HEK293T (cell line): ENCODE data around the gene NTF3.
A peak's percentile ranks its signal among the peaks of the same experiment; 100 is the strongest.

Experiments
- CTCF ChIA-PET: fragments of 350-600 bp; formaldehyde crosslinking; extraction: SDS; loops from one replicate; lab custom pipeline; 2021; ENCODE audit warnings: antibody characterized with exemption, inconsistent platforms; lab: Yijun Ruan, JAX
- POLR2A ChIA-PET: fragments of 350-600 bp; formaldehyde crosslinking; extraction: SDS; loops from one replicate; lab custom pipeline; 2020; ENCODE audit warnings: antibody characterized with exemption, inconsistent platforms; lab: Yijun Ruan, JAX
- DNase-seq: peaks from one replicate; pipeline ENCODE4 v3.0.0; 2012; ENCODE audit warnings: mixed read lengths; ENCODE audit errors: extremely low spot score
- ARNT ChIP-seq: fragments of 450-650 bp; IDR thresholded peaks from 2 replicates; pipeline ENCODE4 v1.6.1; 2017; ENCODE audit warnings: mild to moderate bottlenecking
- BHLHE40 ChIP-seq: fragments of 450-650 bp; IDR thresholded peaks from 2 replicates; pipeline ENCODE4 v1.6.1; 2016; ENCODE audit warnings: mild to moderate bottlenecking, moderate library complexity, borderline replicate concordance
- CTBP1 ChIP-seq: fragments of 450-650 bp; IDR thresholded peaks from 2 replicates; pipeline ENCODE4 v1.6.1; 2016; ENCODE audit warnings: borderline replicate concordance
- ELF4 ChIP-seq: fragments of 450-650 bp; IDR thresholded peaks from 2 replicates; pipeline ENCODE4 v1.6.1; 2017; ENCODE audit warnings: antibody characterized with exemption
- FOXA1 ChIP-seq: fragments of 450-650 bp; IDR thresholded peaks from 2 replicates; pipeline ENCODE4 v1.6.1; 2016; ENCODE audit warnings: mild to moderate bottlenecking
- FOXK2 ChIP-seq: fragments of 450-650 bp; IDR thresholded peaks from 2 replicates; pipeline ENCODE4 v1.6.1; 2016; ENCODE audit warnings: mild to moderate bottlenecking
- FOXM1 ChIP-seq: fragments of 450-650 bp; IDR thresholded peaks from 2 replicates; pipeline ENCODE4 v1.6.1; 2017; ENCODE audit warnings: mild to moderate bottlenecking, borderline replicate concordance
- HDGF ChIP-seq: fragments of 450-650 bp; IDR thresholded peaks from 2 replicates; pipeline ENCODE4 v1.6.1; 2017; ENCODE audit warnings: antibody characterized with exemption, borderline replicate concordance
- L3MBTL2 ChIP-seq: fragments of 450-650 bp; conservative IDR thresholded peaks from 2 replicates; pipeline ENCODE4 v1.6.1; 2016; ENCODE audit warnings: mild to moderate bottlenecking
- LEF1 ChIP-seq: fragments of 450-650 bp; IDR thresholded peaks from 2 replicates; pipeline ENCODE4 v1.6.1; 2017; ENCODE audit warnings: mild to moderate bottlenecking, borderline replicate concordance
- NFRKB ChIP-seq: fragments of 450-650 bp; IDR thresholded peaks from 2 replicates; pipeline ENCODE4 v1.6.1; 2016; ENCODE audit warnings: mild to moderate bottlenecking, moderate library complexity
- PKNOX1 ChIP-seq: fragments of 450-650 bp; IDR thresholded peaks from 2 replicates; pipeline ENCODE4 v1.6.1; 2016
- SP1 ChIP-seq: fragments of 450-650 bp; IDR thresholded peaks from 2 replicates; pipeline ENCODE4 v1.6.1; 2017
- SUZ12 ChIP-seq: fragments of 450-650 bp; IDR thresholded peaks from 2 replicates; pipeline ENCODE4 v1.6.1; 2016; ENCODE audit warnings: mild to moderate bottlenecking
- TARDBP ChIP-seq: fragments of 450-650 bp; IDR thresholded peaks from 2 replicates; pipeline ENCODE4 v1.6.1; 2016
- ZNF384 ChIP-seq: fragments of 450-650 bp; IDR thresholded peaks from 2 replicates; pipeline ENCODE4 v1.6.1; 2016

Gene NTF3

DNA sequence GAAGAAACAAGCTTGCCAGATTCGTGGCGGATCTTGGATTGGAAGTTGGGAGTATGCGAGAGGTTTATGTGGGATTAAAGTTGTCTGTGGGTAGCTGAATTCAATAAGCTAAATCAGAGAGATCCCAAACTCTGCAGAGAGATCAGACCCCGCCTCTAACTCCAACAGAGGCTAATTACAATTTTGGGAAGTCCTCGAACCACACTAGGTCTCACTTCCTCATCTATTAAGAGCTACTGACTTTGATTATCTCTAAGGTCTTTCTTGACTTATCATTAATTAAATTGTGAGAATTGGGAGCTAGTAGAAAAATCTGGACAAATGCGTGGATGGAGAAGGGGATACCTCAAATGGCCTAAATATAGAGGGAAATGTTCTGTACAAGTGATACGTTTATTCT lies 9.1 kb downstream of the NTF3 start:
- ChIA-PET CTCF (interaction anchor here (1.1 to 4.7 kb wide), 2 partner anchors 12 to 270 kb away, joined by 3 to 26 read pairs; no protein-coding TSS in a partner anchor), POLR2A (no interaction called here)
- TF ChIP-seq ELF4 (no peak), FOXM1 (no peak), CTBP1 (no peak), SP1 (no peak), FOXA1 (no peak), LEF1 (no peak), ZNF384 (no peak), TARDBP (no peak)
- no peak for DNase-seq

DNA sequence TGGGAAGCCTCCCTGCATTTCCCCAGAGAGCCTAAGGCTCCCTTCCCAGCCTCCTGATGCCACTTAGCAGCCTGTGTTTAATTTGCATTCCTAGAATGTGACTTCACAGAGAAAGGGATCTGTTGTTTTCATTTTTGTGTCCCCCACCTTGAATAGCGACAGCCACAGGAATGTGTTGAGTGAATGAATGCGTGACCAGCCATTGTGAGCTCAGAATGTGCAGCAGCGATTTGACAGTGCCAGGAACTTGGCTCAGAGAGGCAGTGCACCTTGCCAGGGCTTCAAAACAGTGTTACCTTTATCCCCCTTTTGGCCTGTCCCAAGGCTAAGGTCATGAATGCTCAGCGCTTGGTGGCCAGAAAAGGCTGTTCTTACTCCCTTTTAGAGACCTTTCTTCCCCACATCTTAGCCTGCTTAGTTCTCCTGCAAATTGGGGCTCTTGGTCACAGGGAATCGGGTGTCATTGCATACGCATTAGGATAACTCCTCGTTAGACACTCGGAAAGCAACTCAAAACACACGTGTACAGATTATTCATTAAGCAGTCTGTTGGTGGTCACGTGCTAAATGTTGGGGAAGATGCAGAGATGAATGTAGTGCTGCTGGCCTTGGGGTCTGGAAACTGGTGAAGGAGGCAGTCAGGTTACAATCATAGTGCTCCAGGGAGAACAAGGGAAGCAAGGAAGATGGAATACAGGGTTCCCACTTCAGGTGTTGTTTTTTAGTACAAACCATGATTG lies 9.8 kb downstream of the NTF3 start:
- CTCF ChIA-PET = interaction anchor here (0.6 to 4.7 kb wide), 4 partner anchors 7 to 282 kb away, joined by 3 to 26 read pairs (median 7); no protein-coding TSS in a partner anchor
- TF ChIP-seq ARNT (no peak), FOXK2 (no peak), CTBP1 (no peak)
- POLR2A ChIA-PET = no interaction called here
- DNase-seq = no peak

DNA sequence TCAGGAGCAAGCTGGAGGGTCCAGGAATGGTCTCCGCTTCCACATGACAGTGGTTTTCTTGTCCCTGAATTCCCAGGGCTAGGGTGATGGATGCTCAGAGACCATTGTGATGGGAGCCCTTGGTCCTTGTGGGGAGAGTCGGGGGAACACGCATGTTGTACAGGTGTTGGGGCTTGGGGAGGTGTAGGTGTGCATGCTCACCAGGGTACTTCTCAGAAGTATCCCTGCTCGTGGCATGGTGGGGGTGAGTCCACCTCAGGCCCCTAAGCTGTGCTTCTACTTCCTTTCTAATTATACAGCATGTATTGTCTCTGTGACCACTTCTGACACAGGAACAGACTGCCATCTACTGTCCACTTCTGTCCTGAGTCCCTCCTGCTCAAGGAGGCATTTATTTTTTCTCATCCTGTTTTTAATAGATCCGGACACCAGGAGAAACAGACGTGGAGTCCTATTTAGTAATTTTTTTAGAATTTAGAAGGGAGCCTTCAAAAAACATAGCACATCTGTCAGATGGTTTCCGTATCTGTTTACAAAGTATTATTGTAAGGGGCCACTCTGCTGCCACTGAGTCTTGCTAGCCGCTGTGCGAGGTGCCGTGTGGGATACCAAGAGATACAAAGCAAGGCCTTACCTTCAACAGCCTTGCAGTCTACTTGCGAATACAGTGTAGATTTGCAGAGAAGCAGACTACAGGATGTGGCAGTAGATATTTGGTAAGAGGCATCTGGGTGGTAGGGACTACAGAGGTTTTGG lies 10.5 kb downstream of the NTF3 start:
- DNase-seq = peak; percentile 35
- CTCF ChIA-PET = interaction anchor here (0.6 to 4.7 kb wide), 4 partner anchors 8 to 282 kb away, joined by 3 to 26 read pairs (median 7); no protein-coding TSS in a partner anchor
- POLR2A ChIA-PET = no interaction called here
- TF ChIP-seq BHLHE40 (no peak), SUZ12 (no peak), FOXA1 (no peak), HDGF (no peak), FOXM1 (no peak), ELF4 (no peak), SP1 (no peak), NFRKB (no peak), PKNOX1 (no peak)

GRCh38 chr12:5444520-5444919 lies 12.6 kb downstream of the NTF3 start:
- TF ChIP-seq TARDBP (no peak), PKNOX1 (no peak), ARNT (no peak), L3MBTL2 (no peak), FOXK2 (no peak), LEF1 (no peak), NFRKB (no peak), HDGF (no peak), ZNF384 (no peak), FOXM1 (no peak), FOXA1 (no peak), BHLHE40 (no peak)
- POLR2A ChIA-PET = interaction anchor here (0.5 kb wide), 1 partner anchor 602 kb away, joined by 3 read pairs; no protein-coding TSS in a partner anchor
- DNase-seq = no peak
- CTCF ChIA-PET = interaction anchor here (1.7 kb wide), 1 partner anchor 11 kb away, joined by 4 read pairs; no protein-coding TSS in a partner anchor

GRCh38 chr12:5447320-5447719 lies 15.4 kb downstream of the NTF3 start:
- POLR2A ChIA-PET = no interaction called here
- no peak for DNase-seq
- CTCF ChIA-PET = interaction anchor here (1.0 kb wide), 1 partner anchor 19 kb away, joined by 3 read pairs; no protein-coding TSS in a partner anchor
- no peak for TF ChIP-seq ZNF384
- TF ChIP-seq FOXM1 = no peak
- TF ChIP-seq CTBP1 = no peak
- TF ChIP-seq FOXA1 = no peak
- no peak for TF ChIP-seq NFRKB
- TF ChIP-seq ELF4 = no peak
- TF ChIP-seq HDGF = no peak
- no peak for TF ChIP-seq SP1
- no peak for TF ChIP-seq L3MBTL2
- TF ChIP-seq LEF1 = no peak
- TF ChIP-seq SUZ12 = no peak
- no peak for TF ChIP-seq FOXK2

- ChIA-PET POLR2A (no interaction called here), CTCF (no interaction called here)
- TF ChIP-seq CTBP1 (no peak), BHLHE40 (no peak), PKNOX1 (no peak), ZNF384 (no peak), ELF4 (no peak), L3MBTL2 (no peak), FOXA1 (no peak), FOXM1 (no peak), TARDBP (no peak), FOXK2 (no peak), HDGF (no peak), SUZ12 (no peak), SP1 (no peak), ARNT (no peak), NFRKB (no peak), LEF1 (no peak)
- DNase-seq = no peak
Measured at GRCh38 chr12:5451251-5451650, 19.3 kb downstream of the NTF3 start.
